ENCODE measurements around the gene SAA4.
"Not testable (repeated sequence)": the region's sequence is repeated elsewhere in the genome, so short reads cannot be mapped to it uniquely, and the experiment has no call there.

The SAA4 gene

DNA sequence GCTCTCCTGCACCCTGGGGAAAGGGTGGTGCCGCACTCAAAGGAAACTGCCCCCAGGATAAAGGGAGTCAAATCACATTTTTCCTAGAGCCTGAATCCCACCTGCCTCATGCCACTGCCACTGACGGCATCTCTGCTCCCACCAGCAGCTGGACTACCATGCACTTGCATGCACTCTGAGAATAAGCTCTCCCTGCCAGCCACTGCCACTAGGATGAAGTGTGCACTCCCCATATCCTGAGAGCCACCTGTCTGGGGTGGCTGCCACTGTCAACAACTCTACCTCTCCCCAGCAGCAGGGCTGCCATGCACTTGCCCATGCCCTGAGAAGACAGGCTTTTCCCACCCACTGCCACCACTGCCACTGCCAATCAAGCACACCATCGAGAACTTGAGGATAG is 32.4 kb downstream of the SAA4 start:
- Mint-ChIP-seq H3K9me3 (peaks cover 7% of the 10 kb centered on the region), H3K27ac (no peak overlapping the region), H3K36me3 (ENCODE audit: low read depth) (no peaks in the 10 kb centered on the region), H3K4me1 (no peaks in the 10 kb centered on the region), H3K4me3 (no peak overlapping the region), H3K27me3 (ENCODE audit: low read depth) (peaks cover 20% of the 10 kb centered on the region)
- TF ChIP-seq, protein P1, sequence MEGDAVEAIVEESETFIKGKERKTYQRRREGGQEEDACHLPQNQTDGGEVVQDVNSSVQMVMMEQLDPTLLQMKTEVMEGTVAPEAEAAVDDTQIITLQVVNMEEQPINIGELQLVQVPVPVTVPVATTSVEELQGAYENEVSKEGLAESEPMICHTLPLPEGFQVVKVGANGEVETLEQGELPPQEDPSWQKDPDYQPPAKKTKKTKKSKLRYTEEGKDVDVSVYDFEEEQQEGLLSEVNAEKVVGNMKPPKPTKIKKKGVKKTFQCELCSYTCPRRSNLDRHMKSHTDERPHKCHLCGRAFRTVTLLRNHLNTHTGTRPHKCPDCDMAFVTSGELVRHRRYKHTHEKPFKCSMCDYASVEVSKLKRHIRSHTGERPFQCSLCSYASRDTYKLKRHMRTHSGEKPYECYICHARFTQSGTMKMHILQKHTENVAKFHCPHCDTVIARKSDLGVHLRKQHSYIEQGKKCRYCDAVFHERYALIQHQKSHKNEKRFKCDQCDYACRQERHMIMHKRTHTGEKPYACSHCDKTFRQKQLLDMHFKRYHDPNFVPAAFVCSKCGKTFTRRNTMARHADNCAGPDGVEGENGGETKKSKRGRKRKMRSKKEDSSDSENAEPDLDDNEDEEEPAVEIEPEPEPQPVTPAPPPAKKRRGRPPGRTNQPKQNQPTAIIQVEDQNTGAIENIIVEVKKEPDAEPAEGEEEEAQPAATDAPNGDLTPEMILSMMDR (IDR thresholded peaks at IDR 0.05; ENCODE audit: unreplicated experiment in 3 of 3) = no peak

DNA sequence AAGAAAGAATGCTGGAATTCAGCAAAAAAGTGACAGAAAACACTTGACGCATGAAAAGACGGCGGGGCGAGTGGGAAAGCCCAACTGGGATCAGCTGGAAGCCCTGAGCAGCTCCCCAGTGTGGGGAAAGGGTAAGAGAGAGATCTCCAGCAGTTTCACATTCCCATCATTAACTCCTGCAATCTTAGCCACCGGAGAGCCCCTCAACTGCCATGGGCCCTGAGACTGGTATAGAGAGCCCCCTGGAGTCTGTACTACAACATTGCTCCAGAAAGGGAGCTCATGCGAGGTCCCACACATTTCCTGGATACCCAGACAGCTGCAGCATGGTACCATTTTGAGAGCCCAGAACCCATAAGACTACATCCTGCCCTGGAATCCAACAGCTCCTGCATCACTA is 32.9 kb downstream of the SAA4 start:
- Mint-ChIP-seq H3K4me3 (no peak overlapping the region), H3K36me3 (ENCODE audit: low read depth) (no peaks in the 10 kb centered on the region), H3K27ac (no peak overlapping the region), H3K27me3 (ENCODE audit: low read depth) (peaks cover 19% of the 10 kb centered on the region), H3K9me3 (peaks cover 7% of the 10 kb centered on the region), H3K4me1 (no peaks in the 10 kb centered on the region)
- TF ChIP-seq, protein P1 (IDR thresholded peaks at IDR 0.05; ENCODE audit: unreplicated experiment in 3 of 3) = peak in 1 of 3 experiments; percentile 32

DNA sequence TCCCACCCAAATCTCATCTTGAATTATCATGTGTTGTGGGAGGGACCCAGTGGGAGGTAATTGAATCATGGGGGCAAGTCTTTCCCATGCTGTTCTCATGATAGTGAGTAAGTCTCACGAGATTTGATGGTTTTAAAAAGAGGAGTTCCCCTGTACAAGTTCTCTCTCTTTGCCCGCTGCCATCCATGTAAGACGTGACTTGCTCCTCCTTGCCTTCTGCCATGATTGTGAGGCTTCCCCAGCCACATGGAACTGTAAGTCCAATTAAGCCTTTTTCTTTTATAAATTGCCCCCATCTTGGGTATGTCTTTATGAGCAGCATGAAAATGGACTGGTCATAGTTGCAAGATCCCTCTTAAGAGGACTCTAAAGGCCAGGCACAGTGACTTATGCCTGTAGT is 38.9 kb downstream of the SAA4 start:
- not testable (repeated sequence) for H3K4me3 Mint-ChIP-seq; H3K4me1 Mint-ChIP-seq; H3K9me3 Mint-ChIP-seq; H3K36me3 Mint-ChIP-seq (ENCODE audit: low read depth); H3K27ac Mint-ChIP-seq
- peaks cover 14% of the 10 kb centered on the region for H3K27me3 Mint-ChIP-seq (ENCODE audit: low read depth)

DNA sequence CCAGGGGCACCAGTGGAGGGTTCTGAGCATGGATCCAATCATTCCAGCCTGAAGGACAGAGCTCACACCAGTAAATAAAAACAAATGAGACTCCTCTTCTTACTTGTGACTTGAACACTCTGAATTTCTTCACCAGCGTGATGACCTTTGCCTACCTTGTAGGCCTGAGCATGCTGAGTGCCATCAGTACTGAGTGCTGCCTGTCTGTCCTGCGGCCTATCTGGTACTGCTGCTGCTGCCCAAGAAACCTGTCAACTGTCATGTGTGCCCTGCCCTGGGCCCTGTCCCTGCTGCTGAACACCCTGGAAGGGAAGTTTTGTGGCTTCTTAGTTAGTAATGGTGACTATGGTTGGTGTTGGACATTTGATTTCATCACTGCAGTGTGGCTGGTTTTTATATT is 40.1 kb downstream of the SAA4 start:
- Mint-ChIP-seq H3K4me3 (no peak overlapping the region), H3K27me3 (ENCODE audit: low read depth) (peaks cover 18% of the 10 kb centered on the region), H3K27ac (no peak overlapping the region), H3K36me3 (ENCODE audit: low read depth) (no peaks in the 10 kb centered on the region), H3K4me1 (no peaks in the 10 kb centered on the region), H3K9me3 (peaks cover 2% of the 10 kb centered on the region)
- TF ChIP-seq, protein P1 (IDR thresholded peaks at IDR 0.05; ENCODE audit: unreplicated experiment in 3 of 3) = no peak

DNA sequence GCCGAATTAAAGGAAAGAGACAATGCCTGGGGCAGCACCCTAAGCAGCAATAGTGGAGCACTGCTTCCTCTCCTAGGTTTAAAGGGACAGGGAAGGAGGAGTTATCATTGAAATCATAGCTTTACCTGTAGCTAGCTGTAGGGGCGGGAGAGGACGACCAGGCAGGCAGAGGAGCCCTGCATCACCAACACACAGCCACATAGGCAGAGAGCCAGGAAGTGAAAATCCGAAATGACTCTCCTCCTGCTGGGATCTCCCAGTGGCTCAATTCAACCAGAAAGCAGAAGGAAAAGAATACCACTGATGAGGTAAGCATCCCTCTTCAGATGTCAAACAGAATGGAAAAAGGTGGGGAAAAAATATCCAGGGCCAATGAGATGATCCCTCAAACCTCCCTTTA is 43.6 kb downstream of the SAA4 start:
- Mint-ChIP-seq H3K9me3 (no peaks in the 10 kb centered on the region), H3K36me3 (ENCODE audit: low read depth) (no peaks in the 10 kb centered on the region), H3K4me3 (no peak overlapping the region), H3K4me1 (no peaks in the 10 kb centered on the region), H3K27ac (no peak overlapping the region), H3K27me3 (ENCODE audit: low read depth) (peaks cover 20% of the 10 kb centered on the region)
- TF ChIP-seq, protein P1 (IDR thresholded peaks at IDR 0.05; ENCODE audit: unreplicated experiment in 3 of 3) = no peak

DNA sequence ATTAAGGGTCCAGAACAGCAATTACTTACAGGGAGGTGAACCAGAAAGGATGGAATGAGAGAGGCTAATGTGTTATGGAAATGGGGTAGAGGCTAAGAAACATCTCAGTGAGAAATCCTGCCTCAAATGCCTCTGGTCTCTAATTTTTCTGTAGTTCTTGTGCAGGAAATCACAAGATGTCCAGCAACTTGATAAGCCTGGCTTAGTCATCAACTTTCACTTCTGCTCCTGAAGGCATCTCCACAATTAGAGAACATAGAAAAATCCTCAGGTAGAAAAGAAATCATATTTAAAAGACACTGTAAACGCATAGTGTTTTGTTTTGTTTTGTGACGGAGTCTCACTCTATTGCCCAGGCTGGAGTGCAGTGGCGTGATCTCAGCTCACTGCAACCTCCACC is 45.2 kb downstream of the SAA4 start:
- H3K4me3 Mint-ChIP-seq = no peak overlapping the region
- no peaks in the 10 kb centered on the region for H3K4me1 Mint-ChIP-seq
- TF ChIP-seq, protein P1 (IDR thresholded peaks at IDR 0.05; ENCODE audit: unreplicated experiment in 3 of 3) = no peak
- H3K27ac Mint-ChIP-seq = no peak overlapping the region
- H3K9me3 Mint-ChIP-seq = no peaks in the 10 kb centered on the region
- no peaks in the 10 kb centered on the region for H3K36me3 Mint-ChIP-seq (ENCODE audit: low read depth)
- H3K27me3 Mint-ChIP-seq (ENCODE audit: low read depth) = peaks cover 18% of the 10 kb centered on the region

DNA sequence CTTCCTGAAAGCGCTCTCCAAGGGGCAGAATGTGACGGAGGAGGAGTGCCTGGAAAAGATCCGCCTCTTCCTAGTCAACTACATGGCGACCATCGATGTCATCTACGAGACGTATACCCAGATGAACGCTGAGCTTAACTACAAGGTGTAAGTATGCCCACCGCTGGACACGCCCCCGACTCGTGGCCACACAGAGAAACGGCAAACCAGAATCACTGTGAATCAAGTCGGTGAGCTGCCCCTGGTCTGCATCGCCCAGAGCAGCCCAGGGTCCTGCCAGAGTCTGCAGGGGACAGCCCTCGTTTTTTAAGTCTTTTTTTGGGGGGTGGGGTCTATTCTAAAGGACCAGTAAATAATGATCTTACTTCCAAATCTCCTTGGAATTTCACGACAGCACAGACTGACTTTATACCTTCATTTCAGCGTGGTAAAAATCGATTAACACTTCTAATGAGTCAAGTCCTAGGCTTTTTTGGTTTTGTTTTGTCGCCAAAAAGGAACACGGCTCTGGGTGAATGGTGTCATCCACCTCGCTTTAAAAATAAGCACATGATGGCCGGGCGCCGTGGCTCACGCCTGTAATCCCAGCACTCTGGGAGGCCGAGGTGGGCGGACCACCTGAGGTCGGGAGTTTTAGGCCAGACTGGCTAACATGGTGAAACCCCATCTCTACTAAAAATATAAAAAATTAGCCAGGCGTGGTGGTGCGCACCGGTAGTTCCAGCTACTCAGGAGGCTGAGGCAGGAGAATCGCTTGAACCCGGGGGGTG is 46.9 kb downstream of the SAA4 start:
- H3K4me1 Mint-ChIP-seq; H3K4me3 Mint-ChIP-seq; H3K9me3 Mint-ChIP-seq; H3K27ac Mint-ChIP-seq; H3K36me3 Mint-ChIP-seq (ENCODE audit: low read depth): not testable (repeated sequence)
- peaks cover 24% of the 10 kb centered on the region for H3K27me3 Mint-ChIP-seq (ENCODE audit: low read depth)

All from nephron (organoid).